GM12891 (cell line): ENCODE results near the gene ACSS1.

Experiments
- POLR2AphosphoS5 ChIP-seq: IDR thresholded peaks from 2 replicates; pipeline ENCODE4 v1.6.1; 2011; ENCODE audit warnings: low read depth, low read length, control low read depth
- TAF1 ChIP-seq: IDR thresholded peaks from 2 replicates; pipeline ENCODE4 v1.6.1; 2011; ENCODE audit warnings: low read depth, low read length, control low read depth

DNA sequence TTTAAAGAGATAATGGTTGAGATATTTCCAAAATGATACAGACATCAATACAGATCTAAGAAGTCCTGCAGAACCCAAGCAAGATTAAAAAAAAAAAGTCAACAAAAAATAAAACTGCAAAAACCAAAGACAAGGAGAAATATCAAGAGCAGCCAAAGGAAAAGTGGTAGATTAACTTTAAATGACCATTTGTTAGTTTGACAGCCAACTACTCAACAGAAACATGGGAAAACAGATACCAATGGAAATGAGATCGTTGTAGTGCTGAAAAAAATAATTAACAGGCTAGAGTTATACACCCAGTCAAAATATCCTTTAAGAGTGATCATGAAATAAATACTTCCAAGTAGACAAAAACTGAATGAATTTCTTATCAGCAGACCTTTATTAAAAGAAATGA lies 54.9 kb downstream of the ACSS1 start:
- TF ChIP-seq TAF1 (no peak), POLR2AphosphoS5 (no peak)
